HCT116 (cell line): ENCODE data around the gene TPBG. TPM values are rescaled to one million over a fixed set of nuclear protein-coding genes. Genes with fewer than 3 reads are reported as not detected.

Experiments
- ATAC-seq: fragments of 200-7000 bp; cut with Tn5 transposase; 2 replicates; pipeline ENCODE4 v1.9.1; 2020; ENCODE audit warnings: mild to moderate bottlenecking, moderate library complexity
- BruUV-seq: library from RNA; stranded (reverse); fragments of 400-500 nt; replicated peaks from 2 replicates; lab custom pipeline; 2021; lab: Mats Ljungman, UMichigan
- CTCF ChIA-PET: fragments of 300-600 bp; sonication (Branson Sonifier 250); formaldehyde crosslinking; loops from one replicate; lab custom pipeline; 2021; ENCODE audit warnings: antibody characterized with exemption; lab: Charles Lee
- POLR2A ChIA-PET: fragments of 300-600, 350-600 bp; sonication (Branson Sonifier 250); formaldehyde crosslinking; loops from one replicate; lab custom pipeline; 2021; ENCODE audit warnings: antibody characterized with exemption; lab: Charles Lee
- RAD21 ChIA-PET, 2 experiments: fragments of 300-600 bp; sonication (Branson Sonifier 250); formaldehyde crosslinking; loops; one replicate each; lab custom pipeline; 2023; ENCODE audit warnings: low total read pairs in 2 of 2; ENCODE audit not compliant: uncharacterized antibody in 2 of 2, unreplicated experiment in 2 of 2, low non-redundant PET in 1 of 2; lab: Charles Lee
- DNase-seq: peaks from one replicate; pipeline ENCODE4 v3.0.0-alpha.2; 2010; ENCODE audit warnings: low read depth, low spot score
- H2AFZ ChIP-seq: fragments of 200-600 bp; shearing (Covaris generic), sonication (generic); 2 replicates; pipeline ENCODE4 v1.6.1; 2017; ENCODE audit warnings: low read depth, mixed run types, mixed read lengths, antibody characterized with exemption, low read length; ENCODE audit not compliant: poor library complexity, severe bottlenecking
- H3K27ac ChIP-seq: 2 replicates; pipeline ENCODE4 v1.5.1; 2012; ENCODE audit warnings: low read depth, low read length
- H3K27me3 ChIP-seq: fragments of 200-600 bp; sonication (generic); 2 replicates; pipeline ENCODE4 v1.6.1; 2016; ENCODE audit warnings: mixed run types, low read length, mixed read lengths; ENCODE audit not compliant: insufficient read depth
- H3K36me3 ChIP-seq, 2 experiments: fragments of 200-500 bp in 1 of 2; fragments of 200-600 bp in 1 of 2; sonication (Bioruptor generic) in 1 of 2; sonication (generic) in 1 of 2; 2 replicates each; pipeline versions ENCODE4 v1.5.1 to v1.6.1; 2014 to 2016; ENCODE audit warnings: low read length in 2 of 2, inconsistent platforms in 1 of 2, mixed read lengths in 1 of 2, mixed run types in 1 of 2; ENCODE audit not compliant: insufficient read depth in 2 of 2, control insufficient read depth in 1 of 2
- H3K4me1 ChIP-seq, 2 experiments: fragments of 200-600 bp in 1 of 2; sonication (generic) in 1 of 2; 2 replicates each; pipeline versions ENCODE4 v1.5.1 to v1.6.1; 2012 to 2017; ENCODE audit warnings: low read length in 2 of 2, inconsistent platforms in 1 of 2, mild to moderate bottlenecking in 1 of 2, mixed read lengths in 1 of 2, mixed run types in 1 of 2, moderate library complexity in 1 of 2; ENCODE audit not compliant: insufficient read depth in 2 of 2, control insufficient read depth in 1 of 2
- H3K4me2 ChIP-seq: fragments of 200-600 bp; sonication (generic); 2 replicates; pipeline ENCODE4 v1.6.1; 2017; ENCODE audit warnings: mixed run types, low read length, mixed read lengths
- H3K4me3 ChIP-seq, 2 experiments: fragments of 200-600 bp in 1 of 2; sonication (generic) in 1 of 2; replicated peaks in 1 of 2; 2 replicates each; pipeline ENCODE4 v1.5.1; 2011 to 2016; ENCODE audit warnings: low read length in 2 of 2, control low read depth in 1 of 2, low read depth in 1 of 2, mild to moderate bottlenecking in 1 of 2, mixed read lengths in 1 of 2, mixed run types in 1 of 2
- H3K79me2 ChIP-seq: fragments of 200-600 bp; sonication (generic); 2 replicates; pipeline ENCODE4 v1.6.1; 2017; ENCODE audit warnings: mild to moderate bottlenecking, mixed run types, low read length, moderate library complexity, mixed read lengths; ENCODE audit not compliant: insufficient read depth
- H3K9ac ChIP-seq: fragments of 200-600 bp; sonication (generic); 2 replicates; pipeline ENCODE4 v1.6.1; 2016; ENCODE audit warnings: low read length, mixed read lengths
- H3K9me2 ChIP-seq: fragments of 200-600 bp; sonication (generic), shearing (Covaris generic); 2 replicates; pipeline ENCODE4 v1.6.1; 2017; ENCODE audit warnings: mixed run types, mild to moderate bottlenecking, moderate library complexity; ENCODE audit not compliant: insufficient read depth
- H3K9me3 ChIP-seq, 2 experiments: fragments of 200-500 bp in 1 of 2; fragments of 200-600 bp in 1 of 2; sonication (Bioruptor generic) in 1 of 2; sonication (generic) in 1 of 2; 2 replicates each; pipeline ENCODE4 v1.6.1; 2014 to 2017; ENCODE audit warnings: low read length in 2 of 2, mixed read lengths in 2 of 2, inconsistent platforms in 1 of 2, low read depth in 1 of 2, mild to moderate bottlenecking in 1 of 2, mixed run types in 1 of 2, moderate library complexity in 1 of 2; ENCODE audit not compliant: control insufficient read depth in 1 of 2, insufficient read depth in 1 of 2
- H4K20me1 ChIP-seq: fragments of 200-600 bp; sonication (generic), shearing (Covaris generic); 2 replicates; pipeline ENCODE4 v1.6.1; 2017; ENCODE audit warnings: mixed run types, mild to moderate bottlenecking, moderate library complexity; ENCODE audit not compliant: insufficient read depth
- ELF1 ChIP-seq: IDR thresholded peaks from 2 replicates; pipeline ENCODE4 v1.6.1; 2012; ENCODE audit warnings: low read depth, borderline replicate concordance
- MAX ChIP-seq: IDR thresholded peaks from 2 replicates; pipeline ENCODE4 v1.6.1; 2012
- POLR2A ChIP-seq: IDR thresholded peaks from 2 replicates; pipeline ENCODE4 v1.7.0; 2011; ENCODE audit warnings: borderline replicate concordance; ENCODE audit not compliant: insufficient read depth, insufficient read length; ENCODE audit errors: extremely low read depth
- RAD21 ChIP-seq: IDR thresholded peaks from 2 replicates; pipeline ENCODE4 v1.6.1; 2012; ENCODE audit warnings: low read depth, mild to moderate bottlenecking
- ZBTB33 ChIP-seq: IDR thresholded peaks from 2 replicates; pipeline ENCODE4 v1.6.1; 2011; ENCODE audit warnings: mild to moderate bottlenecking, low read length, moderate library complexity; ENCODE audit not compliant: insufficient replicate concordance; ENCODE audit errors: extremely low read depth
- intact Hi-C: fragments of 100-400 bp; cut with micrococcal nuclease; formaldehyde crosslinking; loops from 2 replicates; pipeline ENCODE4 v1.10.0; 2022
- total RNA-seq: library from RNA; stranded (reverse); gene quantifications from one replicate; pipeline ENCODE4 v1.2.1, GENCODE V29; 2021; ENCODE audit not compliant: unreplicated experiment

The TPBG gene
- total RNA-seq, 1 experiment from 2014 or later: 28.4 TPM

DNA sequence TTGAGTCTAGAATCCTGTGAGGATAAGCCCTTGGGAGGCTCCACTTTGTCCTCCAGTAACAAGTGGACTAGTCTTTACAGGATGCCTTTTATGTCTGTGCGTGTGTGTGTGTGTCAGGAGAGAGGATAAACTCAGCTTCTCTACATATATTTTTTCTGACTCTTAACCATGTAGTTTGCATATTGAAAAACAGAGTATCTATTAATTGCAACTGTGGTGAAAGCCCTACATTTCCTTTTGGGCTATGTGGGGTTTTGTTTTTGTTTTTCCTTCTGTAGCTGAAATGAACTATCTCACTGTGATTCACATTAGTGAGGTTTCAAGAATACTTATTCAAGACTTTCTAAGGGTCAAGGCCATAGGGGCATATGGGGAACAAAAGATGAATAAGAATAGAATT is 17.7 kb downstream of the TPBG start (continued):
- TF ChIP-seq ZBTB33: no peak

GRCh38 chr6:82385102-82385501 is 21.5 kb downstream of the TPBG start:
- Histone ChIP-seq H3K9me3 (no peaks in the 10 kb centered on the region), H3K4me3 (no peak overlapping the region), H3K4me2 (no peak overlapping the region), H3K4me1 (peaks cover 7 to 9% of the 10 kb centered on the region in 2 experiments; a peak in 3 of 4 replicates), H3K79me2 (no peaks in the 10 kb centered on the region), H3K9me2 (no peaks in the 10 kb centered on the region), H3K9ac (no peak overlapping the region), H3K27me3 (no peaks in the 10 kb centered on the region), H4K20me1 (no peaks in the 10 kb centered on the region), H3K27ac (no peak overlapping the region), H2AFZ (no peak overlapping the region), H3K36me3 (no peaks in the 10 kb centered on the region)
- intact Hi-C loops: no loop called here
- ATAC-seq (no peak), DNase-seq (no peak)
- POLR2A ChIA-PET: no interaction called here
- BruUV-seq: no TSS peak
- CTCF ChIA-PET: no interaction called here
- TF ChIP-seq ELF1 (no peak), POLR2A (no peak), MAX (no peak), ZBTB33 (no peak), RAD21 (no peak)
- RAD21 ChIA-PET: no interaction called here
